22Rv1 (cell line): ENCODE data around the gene TNNI3K.

Experiments used
- H3K27ac ChIP-seq: fragments of 450-650 bp; 2 replicates; pipeline ENCODE4 v1.5.1; 2017
- CTCF ChIP-seq: fragments of 450-650 bp; IDR thresholded peaks from 2 replicates; pipeline ENCODE4 v1.5.1; 2017; ENCODE audit warnings: mild to moderate bottlenecking
- ZFX ChIP-seq: fragments of 450-650 bp; IDR thresholded peaks from 2 replicates; pipeline ENCODE4 v1.6.1; 2017; ENCODE audit warnings: antibody characterized with exemption, borderline replicate concordance

The TNNI3K gene

GRCh38 chr1:74317663-74318062, 82.5 kb downstream of the TNNI3K start:
- no peak overlapping the region for H3K27ac ChIP-seq
- TF ChIP-seq CTCF (no peak), ZFX (no peak)

- no peak for TF ChIP-seq CTCF
- no peak overlapping the region for H3K27ac ChIP-seq
Observed at GRCh38 chr1:74323937-74324473, 88.8 kb downstream of the TNNI3K start.

- no peak overlapping the region for H3K27ac ChIP-seq
- no peak for TF ChIP-seq ZFX
- TF ChIP-seq CTCF, result no peak
Observed at GRCh38 chr1:74324684-74325448, 89.7 kb downstream of the TNNI3K start.

- TF ChIP-seq ZFX (no peak), CTCF (no peak)
Observed at GRCh38 chr1:74328851-74329250, 93.7 kb downstream of the TNNI3K start.

GRCh38 chr1:74333244-74333643, 98.1 kb downstream of the TNNI3K start:
- no peak for TF ChIP-seq CTCF
- no peak for TF ChIP-seq ZFX
- H3K27ac ChIP-seq, result no peak overlapping the region

More at GRCh38 chr1:74328851-74329250, 93.7 kb downstream of the TNNI3K start:
- H3K27ac ChIP-seq, result no peak overlapping the region

- no peak overlapping the region for H3K27ac ChIP-seq
- TF ChIP-seq CTCF (no peak), ZFX (no peak)
Observed at GRCh38 chr1:74334147-74334546, 99.0 kb downstream of the TNNI3K start.

- no peak overlapping the region for H3K27ac ChIP-seq
Observed at GRCh38 chr1:74340656-74341055, 105.5 kb downstream of the TNNI3K start.

More at GRCh38 chr1:74340656-74341055, 105.5 kb downstream of the TNNI3K start:
- TF ChIP-seq CTCF (no peak), ZFX (no peak)
